Stimulated activated CD4-positive, alpha-beta T cell treated with anti-CD3 and anti-CD28 coated beads, Interleukin-12 subunit alpha, Interleukin-12 subunit beta, amount 100 ng/mL, for 4 hours (primary cell): Measurements from ENCODE around the gene SUPT20HL2.
"Not testable (repeated sequence)": the region's sequence is repeated elsewhere in the genome, so short reads cannot be mapped to it uniquely, and the experiment has no call there.

Source experiments
- DNase-seq: peaks from one replicate; pipeline ENCODE4 v3.0.0-alpha.2; 2020

Gene SUPT20HL2

DNA sequence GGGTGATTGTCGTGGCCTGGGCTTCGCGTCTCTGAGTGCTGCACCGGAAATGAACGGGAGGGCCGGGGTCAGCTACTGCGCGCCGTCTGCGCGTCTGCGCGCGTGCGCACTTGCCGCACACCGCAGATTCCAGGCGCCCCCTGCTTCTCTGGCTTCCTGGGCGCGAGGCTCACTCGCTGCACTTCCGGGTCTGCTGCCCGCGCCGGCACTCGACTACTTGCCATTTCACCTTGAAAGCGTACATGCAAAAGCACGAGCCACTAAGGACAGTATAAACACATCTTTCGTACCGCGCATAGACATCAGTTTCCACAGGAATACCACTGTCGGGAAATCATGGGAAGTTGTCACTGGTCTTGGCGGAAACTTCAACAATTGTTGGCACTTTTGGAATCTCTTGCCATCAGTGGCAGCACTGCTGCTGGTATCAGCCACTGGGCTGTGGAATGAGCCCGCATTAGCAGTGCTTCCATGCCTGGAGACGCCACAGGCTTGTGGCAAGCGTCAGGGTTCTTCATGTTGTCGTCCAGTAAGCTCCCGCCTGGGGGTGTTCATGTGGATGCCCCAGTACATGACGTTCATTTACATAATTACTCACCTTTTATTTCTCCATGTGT is at the start of gene SUPT20HL2:
SUPT20HL2 (minus strand) TSS at position 51 of the 617 bp plus-strand sequence. CDS start 754 bp downstream, outside the sequence.
- DNase-seq = no peak

GRCh38 chrX:24362089-24362745 is 48.3 kb upstream of the SUPT20HL2 start:
- DNase-seq = not testable (repeated sequence)

- DNase-seq = no peak
These were observed 46.4 kb upstream of the SUPT20HL2 start, which contains the start of gene SUPT20HL1 for GRCh38 chrX:24360272-24360671. TSS of gene SUPT20HL1 (plus strand) at chrX:24360639. CDS start at chrX:24362761, 2,122 bp downstream.

GRCh38 chrX:24357106-24357505 is 43.2 kb upstream of the SUPT20HL2 start:
- no peak for DNase-seq

DNA sequence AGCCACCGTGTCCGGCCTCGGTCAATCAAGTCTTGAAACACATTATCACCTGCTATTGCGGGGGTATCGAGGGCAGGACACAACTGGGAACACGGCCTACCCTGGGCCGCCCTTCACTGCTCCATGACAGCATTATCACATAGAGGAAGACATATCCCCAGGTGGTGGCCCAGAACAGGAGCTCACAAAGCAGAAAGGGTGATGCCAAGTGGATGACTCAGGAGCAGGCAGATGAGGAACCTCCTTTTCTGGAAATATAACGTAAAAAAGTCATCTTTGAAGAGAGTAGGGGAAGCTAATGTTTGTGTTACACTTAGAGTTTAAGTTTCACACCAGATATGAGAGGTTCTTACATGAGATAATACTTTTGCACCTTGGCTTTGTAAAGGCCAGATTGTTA is 41.2 kb upstream of the SUPT20HL2 start:
- no peak for DNase-seq

- DNase-seq = no peak
These were observed 36.3 kb upstream of the SUPT20HL2 start for GRCh38 chrX:24350217-24350616.

DNA sequence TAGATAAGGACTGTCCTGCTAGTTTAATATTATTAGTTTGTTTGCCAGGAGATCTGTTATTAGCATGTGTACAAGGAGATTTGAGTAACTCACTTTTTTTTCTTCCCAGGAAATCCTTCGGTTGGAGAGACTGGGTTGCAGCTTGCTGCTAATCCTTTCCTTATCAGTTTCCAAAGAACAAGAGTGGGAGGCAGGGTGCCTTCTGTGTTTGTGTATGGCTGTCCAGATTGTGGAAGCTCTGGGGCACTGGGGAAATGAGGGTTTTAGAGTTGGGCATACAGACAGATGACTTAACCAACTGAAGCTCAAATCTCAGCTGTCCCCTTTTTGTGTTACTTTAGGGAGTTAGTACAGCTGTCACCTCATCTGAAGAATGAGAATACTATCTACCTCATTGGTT is 34.0 kb upstream of the SUPT20HL2 start:
- DNase-seq = no peak

DNA sequence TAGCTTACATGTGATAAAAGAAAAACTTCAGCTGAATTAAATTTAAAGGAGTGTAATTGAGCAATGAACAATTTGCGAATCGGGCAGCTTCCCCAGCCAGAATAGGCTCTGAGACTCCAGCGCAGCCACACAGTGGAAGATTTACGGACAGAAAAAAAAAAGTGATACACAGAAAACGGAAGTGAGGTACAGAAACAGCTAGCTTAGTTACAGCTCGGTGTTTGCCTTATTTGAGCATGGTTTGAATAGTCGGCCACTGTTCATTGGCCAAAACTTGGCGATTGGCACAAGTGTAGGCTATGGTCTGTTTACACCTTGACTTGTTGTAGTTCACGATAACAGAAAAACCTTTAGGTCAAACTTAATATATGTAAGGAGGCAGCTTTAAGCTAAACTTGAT is 29.9 kb upstream of the SUPT20HL2 start:
- no peak for DNase-seq

- no peak for DNase-seq
These were observed 27.9 kb upstream of the SUPT20HL2 start for GRCh38 chrX:24341795-24342194.

GRCh38 chrX:24340501-24340900 is 26.6 kb upstream of the SUPT20HL2 start:
- no peak for DNase-seq

- no peak for DNase-seq
These were observed 26.0 kb upstream of the SUPT20HL2 start for GRCh38 chrX:24339911-24340310.

- no peak for DNase-seq
These were observed 22.0 kb upstream of the SUPT20HL2 start for GRCh38 chrX:24335871-24336270.

DNA sequence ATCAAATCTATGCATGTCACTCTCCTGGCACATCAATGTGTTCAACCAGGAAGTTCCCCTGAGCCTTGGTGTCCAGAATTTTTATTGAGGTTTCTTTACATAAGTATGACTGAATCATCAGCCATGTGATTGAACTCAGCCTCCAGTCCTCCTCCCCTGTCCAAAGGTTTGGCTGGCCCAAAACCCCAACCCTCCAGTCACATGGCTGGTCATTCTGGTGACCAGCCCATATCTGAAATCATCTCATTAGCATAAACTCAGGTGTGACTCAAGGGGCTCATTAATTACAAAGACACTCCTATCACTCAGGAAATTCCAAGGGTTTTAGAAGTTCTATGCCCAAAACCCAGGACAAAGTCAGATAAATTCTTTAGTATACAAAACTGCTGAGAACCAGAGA is 20.6 kb upstream of the SUPT20HL2 start:
- no peak for DNase-seq

DNA sequence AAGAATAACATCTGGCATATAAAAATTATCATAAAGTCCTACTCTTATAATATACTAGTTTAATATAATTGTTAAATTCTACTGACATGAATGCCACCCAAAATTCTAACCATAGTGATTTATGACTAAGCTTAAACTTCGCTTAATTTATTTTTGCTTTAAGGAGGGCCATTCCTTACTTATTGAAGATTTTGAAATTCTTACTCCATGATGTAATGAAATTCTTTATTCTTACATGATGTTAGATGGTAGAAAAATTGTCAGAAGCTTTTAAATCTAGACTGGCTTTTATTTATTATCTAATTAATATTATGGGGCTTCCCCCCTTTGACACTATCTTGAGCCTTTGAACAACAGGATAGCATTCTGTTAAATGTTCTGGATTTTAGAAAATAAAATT is 19.5 kb upstream of the SUPT20HL2 start:
- DNase-seq = no peak

- no peak for DNase-seq
These were observed 19.0 kb upstream of the SUPT20HL2 start for GRCh38 chrX:24332878-24333277.

GRCh38 chrX:24325231-24325630 is 11.4 kb upstream of the SUPT20HL2 start:
- no peak for DNase-seq

DNA sequence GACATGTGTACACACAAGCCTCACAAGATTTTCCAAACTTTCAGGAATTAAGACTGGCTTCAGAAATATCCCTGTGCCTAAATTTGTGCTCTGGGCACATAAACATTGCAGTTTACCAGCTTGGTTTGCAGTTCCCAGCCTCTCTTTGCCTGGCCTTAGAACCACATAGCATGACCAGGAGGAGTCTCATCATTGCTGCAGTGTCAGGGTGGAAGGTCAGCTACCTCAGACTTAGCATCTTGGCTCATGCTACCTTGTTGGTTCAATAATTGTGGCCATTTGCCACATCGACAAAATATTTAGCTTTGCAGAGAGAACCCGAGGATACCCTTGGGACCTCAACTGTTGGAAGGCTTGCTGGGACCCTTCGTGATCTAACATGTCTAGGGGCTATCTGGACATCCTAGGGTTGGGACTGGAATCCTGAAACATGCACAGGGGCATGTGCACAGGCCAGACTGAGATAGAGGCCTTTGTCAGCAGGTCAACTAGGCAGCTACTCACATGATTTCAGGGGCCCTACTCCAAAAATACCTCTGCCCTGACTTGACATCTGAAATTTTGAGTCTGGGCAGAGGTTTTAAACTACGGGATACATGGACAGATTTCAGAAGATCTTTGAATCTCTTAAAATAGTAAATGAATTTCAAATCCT is 8.0 kb upstream of the SUPT20HL2 start:
- DNase-seq = no peak

DNA sequence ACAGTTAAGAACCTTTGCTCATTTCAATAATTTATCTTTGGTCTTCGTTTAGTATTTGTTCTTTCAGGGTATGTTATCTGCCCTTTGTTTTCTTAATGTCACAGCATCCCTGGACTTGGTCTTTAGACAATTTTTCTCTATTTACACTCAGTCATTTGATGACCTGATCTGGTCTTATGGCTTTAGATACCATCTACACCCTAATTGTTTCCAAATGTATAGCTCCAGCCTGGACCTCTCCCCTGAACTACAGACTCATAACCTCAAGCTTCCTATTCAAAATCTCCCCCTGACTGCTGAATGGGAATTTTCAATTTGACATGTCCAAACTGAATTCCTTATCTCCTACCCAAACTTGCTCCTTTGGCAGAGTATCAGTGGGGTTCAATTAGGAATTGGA is 3.7 kb upstream of the SUPT20HL2 start:
- DNase-seq = no peak

DNA sequence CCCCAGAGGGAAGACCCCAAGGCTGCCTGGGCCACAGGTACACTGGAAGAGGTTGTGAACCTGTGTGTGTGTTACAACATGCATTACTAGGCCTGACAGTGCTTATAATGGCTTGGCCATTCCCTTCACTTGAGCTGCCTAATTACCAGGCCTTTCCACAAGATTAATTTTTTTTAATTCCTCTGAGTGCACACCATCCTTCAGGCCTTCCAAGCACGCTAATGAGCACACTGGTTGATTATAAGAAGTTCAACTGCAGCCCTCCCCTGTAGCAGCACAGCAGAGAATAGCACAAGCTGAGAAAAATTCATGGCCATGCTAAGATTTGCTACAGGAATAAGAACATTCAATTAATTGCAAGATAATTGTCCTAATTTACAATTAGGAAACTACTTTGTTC is 2.2 kb upstream of the SUPT20HL2 start:
- no peak for DNase-seq

DNA sequence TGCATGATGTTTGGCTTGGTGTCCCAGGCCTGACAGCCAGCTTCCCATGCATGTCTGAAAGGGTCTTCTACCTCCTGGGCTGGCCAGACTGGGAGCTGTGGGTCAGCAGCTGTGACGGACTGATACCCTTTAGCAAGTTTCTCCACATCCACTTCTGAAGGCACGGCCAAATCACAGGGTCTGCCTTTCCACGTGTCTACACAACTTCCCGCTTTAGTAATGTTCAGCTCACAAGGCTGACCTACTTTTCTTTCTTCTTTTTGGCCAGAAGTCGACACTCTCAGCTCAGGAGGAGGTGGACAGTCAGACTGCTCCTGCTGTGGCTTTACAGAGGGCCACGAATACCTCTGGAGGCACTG is 1.6 kb downstream of the SUPT20HL2 start:
- not testable (repeated sequence) for DNase-seq

DNA sequence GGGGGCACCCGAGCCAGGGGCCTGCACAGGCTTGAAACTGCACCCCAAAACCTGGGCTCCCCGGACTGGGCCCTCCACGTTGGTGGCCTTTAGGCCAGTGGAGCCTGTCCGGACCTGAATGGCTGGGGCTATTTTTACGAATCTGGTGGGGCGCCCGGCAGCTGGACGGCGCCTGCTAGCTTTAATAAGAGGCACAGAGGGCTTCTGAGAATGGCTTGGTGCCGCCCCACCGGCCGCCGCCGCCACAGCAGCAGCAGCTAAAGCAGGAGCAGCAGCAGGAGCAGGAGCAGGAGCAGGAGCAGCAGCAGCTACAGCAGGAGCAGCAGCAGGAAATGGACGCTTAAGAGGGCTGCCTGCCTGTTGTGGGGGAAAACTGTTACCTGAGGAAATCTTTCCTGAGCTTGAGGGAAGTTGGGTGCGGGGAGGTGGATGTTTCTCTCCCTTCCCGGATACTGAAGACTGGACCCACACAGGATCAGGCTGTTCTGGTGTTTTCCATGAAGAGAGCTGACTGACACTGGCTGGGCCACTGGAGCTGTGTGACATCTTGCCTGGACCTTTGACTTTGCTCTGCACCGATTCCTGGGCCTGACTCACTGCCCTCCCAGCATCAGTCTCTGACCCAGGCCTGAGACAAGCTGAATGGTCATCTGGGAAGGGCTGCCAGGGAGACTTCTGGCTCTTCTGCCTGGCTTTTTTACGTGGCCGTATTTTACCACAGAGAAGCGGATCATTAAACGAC is 2.2 kb downstream of the SUPT20HL2 start:
- DNase-seq = not testable (repeated sequence)

- DNase-seq = not testable (repeated sequence)
These were observed 3.0 kb downstream of the SUPT20HL2 start for GRCh38 chrX:24310916-24311315.

DNA sequence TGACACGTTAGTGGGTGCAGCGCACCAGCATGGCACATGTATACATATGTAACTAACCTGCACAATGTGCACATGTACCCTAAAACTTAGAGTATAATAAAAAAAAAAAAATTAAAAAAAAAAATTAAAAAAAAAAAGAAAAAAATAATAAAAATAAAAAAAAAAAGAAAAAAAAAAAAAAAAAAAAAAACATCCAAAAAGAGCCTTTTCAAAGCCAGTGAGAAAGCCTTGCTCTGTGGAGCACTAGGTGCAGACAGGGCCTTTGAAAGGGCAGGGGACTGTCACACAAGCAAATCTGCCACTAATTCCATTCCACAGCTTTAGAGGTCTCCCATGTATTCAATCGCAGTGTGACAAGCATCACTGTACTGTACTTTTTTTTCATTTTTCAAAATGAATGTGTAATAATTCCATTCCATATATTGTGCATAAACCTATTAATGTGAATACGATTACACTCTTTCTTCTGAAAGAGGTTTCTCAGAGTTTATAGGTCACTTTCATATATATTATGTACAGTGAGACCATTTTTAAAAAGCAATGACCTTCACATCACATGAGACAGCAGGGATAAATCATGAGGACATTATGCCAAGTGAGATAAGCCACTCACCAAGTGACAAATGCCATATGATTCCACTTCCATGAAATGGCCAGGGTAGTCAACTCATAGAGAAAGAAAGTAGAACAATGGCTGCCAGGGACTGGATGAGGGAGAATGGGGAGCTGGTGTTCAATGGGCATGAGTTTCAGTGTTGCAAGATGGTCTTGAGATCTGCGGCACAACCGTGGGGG is 4.1 kb downstream of the SUPT20HL2 start:
- not testable (repeated sequence) for DNase-seq
